Adipocyte (in vitro differentiated cells): ENCODE data around the gene GLRA1.
"Not testable (repeated sequence)": the region's sequence is repeated elsewhere in the genome, so short reads cannot be mapped to it uniquely, and the experiment has no call there.

Experiments
- DNase-seq: peaks from one replicate; pipeline ENCODE4 v3.0.0-alpha.2; 2015; ENCODE audit warnings: low read depth
- H3K27me3 ChIP-seq: replicated peaks from 2 replicates; pipeline ENCODE4 v1.7.0; 2013; ENCODE audit warnings: mild to moderate bottlenecking, low read length, moderate library complexity; ENCODE audit not compliant: control insufficient read depth, insufficient read depth
- H3K36me3 ChIP-seq: 2 replicates; pipeline ENCODE4 v1.7.0; 2013; ENCODE audit warnings: low read length, mild to moderate bottlenecking, moderate library complexity; ENCODE audit not compliant: control insufficient read depth, insufficient read depth, severe bottlenecking
- H3K4me1 ChIP-seq: 2 replicates; pipeline ENCODE4 v1.7.0; 2013; ENCODE audit warnings: mild to moderate bottlenecking, low read length, moderate library complexity; ENCODE audit not compliant: control insufficient read depth, insufficient read depth
- H3K4me3 ChIP-seq: 2 replicates; pipeline ENCODE4 v1.7.0; 2013; ENCODE audit warnings: mild to moderate bottlenecking, low read length, moderate library complexity
- H3K9ac ChIP-seq: 2 replicates; pipeline ENCODE4 v1.7.0; 2013; ENCODE audit warnings: mild to moderate bottlenecking, low read length, moderate library complexity
- H3K9me3 ChIP-seq: 2 replicates; pipeline ENCODE4 v1.7.0; 2013; ENCODE audit warnings: mild to moderate bottlenecking, low read length, moderate library complexity; ENCODE audit not compliant: control insufficient read depth

GLRA1 gene

DNA sequence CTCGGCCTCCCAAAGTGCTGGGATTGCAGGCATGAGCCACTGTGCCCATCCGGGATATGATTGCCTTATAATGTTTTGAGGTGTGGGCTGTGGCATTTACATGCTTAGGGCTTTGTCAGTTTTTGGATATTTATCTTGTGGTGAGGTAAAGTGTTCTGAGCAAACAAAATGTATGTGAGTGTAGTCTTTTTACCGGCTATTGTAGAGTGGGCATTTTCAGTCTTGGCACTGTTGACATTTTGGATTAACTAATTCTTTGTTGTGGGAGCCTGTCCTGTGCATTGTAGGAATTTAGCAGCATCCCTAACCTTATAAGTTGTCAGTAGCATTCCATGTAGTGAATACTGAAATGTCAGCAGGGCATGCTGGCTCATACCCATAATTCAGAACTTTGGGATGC, 131.3 kb downstream of the GLRA1 start:
- Histone ChIP-seq H3K4me3 (no peak overlapping the region), H3K36me3 (peaks cover 99% of the 10 kb centered on the region), H3K27me3 (no peaks in the 10 kb centered on the region), H3K4me1 (no peaks in the 10 kb centered on the region), H3K9me3 (no peaks in the 10 kb centered on the region), H3K9ac (no peak overlapping the region)
- no peak for DNase-seq

DNA sequence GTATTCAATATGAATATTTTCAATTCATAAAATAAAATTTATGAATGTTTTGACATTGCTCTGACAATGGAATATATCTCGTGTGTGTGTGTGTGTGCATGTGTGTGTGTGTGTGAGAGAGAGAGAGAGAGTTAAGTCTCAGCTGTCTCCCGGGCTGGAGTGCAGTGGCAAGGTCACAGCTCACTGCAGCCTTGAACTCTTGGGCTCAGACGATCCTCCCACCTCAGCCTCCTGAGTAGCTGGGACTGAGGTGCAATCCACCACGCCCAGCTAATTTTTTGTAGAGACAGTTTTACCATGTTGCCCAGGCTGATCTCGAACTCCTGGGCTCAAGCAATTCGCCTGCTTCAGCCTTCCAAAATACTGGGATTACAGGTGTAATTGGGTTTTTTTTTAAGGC, 136.8 kb downstream of the GLRA1 start:
- H3K4me1 ChIP-seq, result peaks cover 10% of the 10 kb centered on the region
- no peak for DNase-seq
- peaks cover 62% of the 10 kb centered on the region for H3K36me3 ChIP-seq
- H3K9ac ChIP-seq, result no peak overlapping the region
- no peaks in the 10 kb centered on the region for H3K9me3 ChIP-seq
- H3K27me3 ChIP-seq, result no peaks in the 10 kb centered on the region
- H3K4me3 ChIP-seq, result no peak overlapping the region

DNA sequence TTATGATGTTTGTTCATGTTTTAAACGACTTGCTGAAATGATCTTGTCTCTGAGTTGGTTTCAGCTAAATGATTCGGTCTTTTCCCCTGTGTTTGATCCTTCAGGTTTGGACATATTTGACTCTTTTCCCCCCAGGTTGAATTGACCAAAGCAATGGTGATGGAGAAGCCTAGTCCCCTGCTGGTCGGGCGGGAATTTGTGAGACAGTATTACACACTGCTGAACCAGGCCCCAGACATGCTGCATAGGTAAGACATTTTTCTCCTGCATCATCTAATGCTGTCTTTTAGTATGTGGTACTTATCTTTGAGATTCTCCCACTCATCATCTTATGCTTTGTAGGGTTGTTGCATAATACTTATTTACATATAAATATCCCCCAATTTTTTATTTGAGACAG, 138.2 kb downstream of the GLRA1 start:
- DNase-seq, result no peak
- Histone ChIP-seq H3K27me3 (no peaks in the 10 kb centered on the region), H3K36me3 (peaks cover 48% of the 10 kb centered on the region), H3K9ac (no peak overlapping the region), H3K4me3 (no peak overlapping the region), H3K9me3 (no peaks in the 10 kb centered on the region), H3K4me1 (peaks cover 21% of the 10 kb centered on the region)

DNA sequence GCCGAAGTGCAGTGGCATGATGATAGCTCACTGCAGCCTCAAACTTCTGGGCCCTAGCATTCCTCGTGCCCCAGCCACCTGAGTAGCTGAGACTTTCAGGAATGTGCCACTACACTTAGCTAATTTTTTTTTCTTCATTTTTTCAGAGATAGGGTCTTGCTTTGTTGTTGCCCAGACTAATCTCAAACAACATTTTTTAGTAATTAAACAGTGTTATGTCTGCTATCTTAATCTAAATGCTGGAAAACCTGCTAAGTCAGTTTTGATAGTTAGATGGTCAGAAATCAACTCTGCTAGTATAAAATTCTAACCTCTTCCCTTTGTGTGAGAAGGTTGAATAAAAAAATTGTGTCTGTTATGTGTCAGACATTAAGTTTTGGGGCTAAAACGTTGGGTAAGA, 140.5 kb downstream of the GLRA1 start:
- no peak for DNase-seq
- Histone ChIP-seq H3K27me3 (no peaks in the 10 kb centered on the region), H3K4me3 (no peak overlapping the region), H3K9ac (no peak overlapping the region), H3K9me3 (no peaks in the 10 kb centered on the region), H3K36me3 (peaks cover 26% of the 10 kb centered on the region), H3K4me1 (peaks cover 27% of the 10 kb centered on the region)

DNA sequence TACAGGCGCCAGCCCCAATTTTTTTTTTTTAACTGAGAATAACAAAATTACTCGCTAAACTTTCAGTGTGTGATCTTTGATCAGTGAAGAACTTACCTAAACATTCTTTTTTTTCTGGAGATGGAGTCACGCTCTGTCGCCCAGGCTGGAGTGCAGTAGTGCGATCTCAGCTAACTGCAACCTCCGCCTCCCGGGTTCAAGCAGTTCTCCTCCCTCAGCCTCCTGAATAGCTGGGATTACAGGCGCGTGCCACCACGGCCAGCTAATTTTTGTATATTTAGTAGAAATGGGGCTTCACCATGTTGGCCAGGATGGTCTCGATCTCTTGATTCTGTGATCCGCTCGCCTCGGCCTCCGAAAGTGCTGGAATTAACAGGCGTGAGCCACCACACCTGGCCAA, 141.0 kb downstream of the GLRA1 start:
- Histone ChIP-seq H3K4me1 (peaks cover 27% of the 10 kb centered on the region), H3K36me3 (peaks cover 25% of the 10 kb centered on the region)
- not testable (repeated sequence) for H3K9me3 ChIP-seq, H3K4me3 ChIP-seq, DNase-seq, H3K9ac ChIP-seq, H3K27me3 ChIP-seq

DNA sequence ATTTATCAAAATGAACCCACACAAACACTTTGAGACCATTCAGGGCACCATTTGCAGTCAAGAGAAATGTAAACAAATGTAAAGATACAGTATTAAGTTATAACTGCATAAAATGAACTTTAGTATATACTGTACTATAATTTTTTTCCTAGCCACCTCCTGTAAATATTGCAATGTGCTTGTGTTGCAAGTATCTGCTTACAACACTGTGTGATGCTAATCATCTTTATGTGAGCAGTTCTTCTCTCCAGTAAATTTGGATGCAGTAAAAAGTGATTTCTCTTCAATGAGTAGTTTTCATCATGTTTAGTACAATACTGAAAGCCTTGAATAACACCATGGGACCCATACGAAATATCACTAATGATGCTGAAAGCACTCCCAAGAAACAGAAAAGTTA, 143.4 kb downstream of the GLRA1 start:
- Histone ChIP-seq H3K9ac (no peak overlapping the region), H3K27me3 (no peaks in the 10 kb centered on the region), H3K9me3 (no peaks in the 10 kb centered on the region), H3K4me3 (no peak overlapping the region), H3K4me1 (peaks cover 43% of the 10 kb centered on the region), H3K36me3 (peaks cover 19% of the 10 kb centered on the region)
- no peak for DNase-seq

DNA sequence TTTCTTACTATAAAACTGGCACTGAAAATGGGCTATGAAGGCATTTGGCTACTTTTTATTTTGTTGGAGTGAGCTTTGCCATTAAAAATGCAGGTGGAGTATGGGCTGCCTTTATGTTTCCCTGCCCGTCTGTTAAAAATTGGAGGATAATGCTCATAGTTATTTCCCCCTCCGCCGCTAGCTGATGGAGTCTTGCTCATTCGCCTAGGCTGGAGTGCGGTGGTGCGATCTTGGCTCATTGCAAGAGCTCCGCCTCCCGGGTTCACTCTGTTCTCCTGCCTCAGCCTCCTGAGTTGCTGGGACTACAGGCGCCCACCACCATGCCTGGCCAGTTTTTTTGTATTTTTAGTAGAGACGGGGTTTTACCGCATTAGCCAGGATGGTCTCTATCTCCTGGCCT, 144.3 kb downstream of the GLRA1 start:
- peaks cover 19% of the 10 kb centered on the region for H3K36me3 ChIP-seq
- no peak for DNase-seq

DNA sequence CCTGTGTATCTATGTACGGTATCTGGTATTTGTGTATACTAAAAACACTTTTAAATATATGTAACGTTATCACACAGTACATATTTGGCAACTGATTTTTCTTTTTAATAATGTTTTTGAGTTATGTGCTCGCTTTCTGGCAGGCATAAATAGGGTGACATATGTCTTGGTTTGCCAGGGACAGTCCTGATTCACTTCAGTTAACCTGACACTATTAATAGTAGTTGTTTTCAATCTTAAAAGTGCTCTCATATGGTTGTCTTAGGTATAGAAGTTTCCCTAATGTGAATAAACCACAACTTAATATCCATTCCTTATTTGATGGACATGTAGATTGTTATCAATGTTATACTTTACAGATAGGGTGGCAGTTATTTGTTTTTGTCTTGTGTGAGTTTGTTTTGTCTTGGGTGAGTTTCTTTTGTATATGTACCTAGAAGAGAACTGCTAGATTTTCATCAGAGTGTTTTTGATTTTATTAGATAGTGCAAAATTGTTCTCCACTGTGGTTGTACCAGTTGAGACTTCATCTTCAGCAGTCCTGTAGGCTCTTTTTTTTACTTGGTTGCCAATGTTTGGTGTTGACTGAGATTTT, 145.0 kb downstream of the GLRA1 start:
- Histone ChIP-seq H3K9me3 (no peaks in the 10 kb centered on the region), H3K4me3 (no peak overlapping the region), H3K4me1 (peaks cover 54% of the 10 kb centered on the region), H3K27me3 (no peaks in the 10 kb centered on the region), H3K9ac (no peak overlapping the region), H3K36me3 (peaks cover 19% of the 10 kb centered on the region)
- no peak for DNase-seq

More for the DNA sequence above, 144.3 kb downstream of the GLRA1 start:
- H3K4me1 ChIP-seq, result peaks cover 52% of the 10 kb centered on the region
- no peak overlapping the region for H3K4me3 ChIP-seq
- H3K9ac ChIP-seq, result no peak overlapping the region
- H3K9me3 ChIP-seq, result no peaks in the 10 kb centered on the region
- no peaks in the 10 kb centered on the region for H3K27me3 ChIP-seq

DNA sequence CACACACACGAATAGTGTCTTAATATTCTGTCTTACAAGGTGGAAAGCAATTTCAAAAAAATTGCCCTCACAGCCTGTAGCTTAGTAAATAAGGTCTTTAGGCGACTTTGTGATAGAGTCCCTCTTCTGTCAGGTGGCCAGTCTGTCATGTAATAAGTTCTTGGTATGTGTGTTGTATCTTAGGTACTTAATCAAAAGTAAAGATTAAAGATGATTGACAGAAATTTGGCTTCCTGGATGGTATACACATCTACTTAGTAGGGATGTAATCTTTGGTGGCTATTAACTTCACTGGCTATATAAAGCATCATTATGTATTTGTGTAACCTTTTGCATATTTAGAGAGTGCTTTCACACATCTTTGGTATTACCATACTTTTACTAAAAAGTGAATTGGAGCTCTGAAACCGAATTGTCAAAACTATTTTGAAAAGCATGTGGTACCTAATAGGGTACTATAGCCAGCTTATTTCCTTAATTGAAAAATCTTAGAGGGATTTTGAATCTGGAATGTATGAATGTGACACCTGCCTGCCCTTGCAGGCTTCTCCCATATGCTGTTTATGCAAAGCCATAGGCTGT, 149.5 kb downstream of the GLRA1 start:
- DNase-seq, result no peak
- peaks cover 19% of the 10 kb centered on the region for H3K36me3 ChIP-seq

DNA sequence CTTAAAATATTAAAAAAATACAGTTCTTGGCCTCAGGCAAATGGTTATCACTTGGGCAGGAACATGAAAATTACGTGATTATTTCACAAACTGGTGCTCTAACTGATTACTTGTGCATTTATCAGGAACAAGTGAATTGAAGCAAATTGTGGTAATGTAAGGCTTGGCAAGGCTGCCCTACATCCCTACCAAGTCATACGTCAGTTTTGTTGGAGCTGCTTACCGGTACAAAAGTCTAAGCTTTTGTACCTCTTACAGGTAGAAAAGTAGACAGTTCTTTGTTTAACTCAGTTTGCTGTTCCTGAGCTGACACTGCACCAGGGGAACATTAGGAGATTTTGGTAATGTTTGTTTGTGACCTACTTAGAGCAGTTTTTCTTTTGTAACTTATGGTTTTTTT, 150.7 kb downstream of the GLRA1 start:
- peak overlapping the region; percentile 90 for H3K9ac ChIP-seq
- H3K4me3 ChIP-seq, result peak overlapping the region; percentile 96
- peaks cover 46% of the 10 kb centered on the region for H3K4me1 ChIP-seq
- H3K36me3 ChIP-seq, result peaks cover 17% of the 10 kb centered on the region
- peak; percentile 36 for DNase-seq
- H3K9me3 ChIP-seq, result no peaks in the 10 kb centered on the region
- H3K27me3 ChIP-seq, result no peaks in the 10 kb centered on the region

More for the DNA sequence above, 149.5 kb downstream of the GLRA1 start:
- Histone ChIP-seq H3K9me3 (no peaks in the 10 kb centered on the region), H3K27me3 (no peaks in the 10 kb centered on the region), H3K4me3 (peak overlapping the region; percentile 96), H3K9ac (peak overlapping the region; percentile 90), H3K4me1 (peaks cover 44% of the 10 kb centered on the region)

DNA sequence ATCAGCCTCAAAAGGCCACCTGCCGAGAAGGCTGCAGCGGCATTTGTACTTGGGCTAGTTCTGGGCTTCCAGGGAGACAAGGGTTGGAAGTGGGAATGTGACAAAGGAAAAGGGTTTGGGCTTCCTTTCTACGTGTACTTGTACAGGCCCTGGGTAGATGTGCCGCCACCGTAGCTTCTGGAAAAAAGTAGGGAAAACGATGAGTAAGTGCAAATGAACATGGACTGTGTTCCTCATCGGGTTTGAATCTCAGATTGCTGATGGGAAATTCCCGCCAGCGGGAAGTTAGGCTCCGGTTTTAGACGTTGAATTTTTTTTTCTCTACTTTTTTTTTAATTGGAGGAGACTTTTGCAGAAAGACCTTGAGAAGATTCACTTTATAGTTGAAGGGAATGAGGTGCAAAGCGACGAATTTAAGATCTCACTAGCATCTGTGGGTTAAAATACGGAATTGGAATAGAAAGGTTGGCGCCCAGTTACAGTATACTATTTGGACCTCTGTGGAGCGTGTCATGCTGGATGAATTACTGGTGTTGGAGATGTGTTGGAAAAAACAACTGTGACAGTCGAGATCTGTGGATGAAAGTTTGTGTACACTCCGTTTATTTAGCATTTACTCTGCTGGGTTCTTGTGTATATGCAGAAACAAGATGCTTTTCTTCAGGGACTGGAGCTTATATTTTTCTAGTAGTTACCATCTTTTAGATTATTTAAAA, 151.6 kb downstream of the GLRA1 start:
- peak; percentile 68 for DNase-seq

More for the DNA sequence above, 151.6 kb downstream of the GLRA1 start:
- peaks cover 46% of the 10 kb centered on the region for H3K4me1 ChIP-seq
- H3K27me3 ChIP-seq, result no peaks in the 10 kb centered on the region
- peaks cover 13% of the 10 kb centered on the region for H3K36me3 ChIP-seq
- H3K4me3 ChIP-seq, result peak overlapping the region; percentile 96
- H3K9me3 ChIP-seq, result no peaks in the 10 kb centered on the region
- peak overlapping the region; percentile 90 for H3K9ac ChIP-seq
